Activated CD4-positive, alpha-beta T cell treated with anti-CD3 and anti-CD28 coated beads, Interleukin-2, amount 10 ng/mL, durations not matched to agents 7 days and 5 days (primary cell): ENCODE data around the gene LAMA3. TPM values are rescaled to one million over a fixed set of nuclear protein-coding genes. Genes with fewer than 3 reads are reported as not detected.

Experiments used
- CTCF ChIA-PET: fragments of 350-600 bp; sonication (Branson Sonifier 250); formaldehyde crosslinking; loops from one replicate; lab custom pipeline; 2021; ENCODE audit warnings: antibody characterized with exemption; lab: Charles Lee
- POLR2A ChIA-PET: fragments of 350-600 bp; sonication (Branson Sonifier 250); formaldehyde crosslinking; loops from one replicate; lab custom pipeline; 2021; ENCODE audit warnings: antibody characterized with exemption; lab: Charles Lee
- DNase-seq: peaks from one replicate; pipeline ENCODE4 v3.0.0-alpha.2; 2020
- H3K27ac Mint-ChIP-seq: one replicate; pipeline ENCODE4 v1.8.0; 2021; ENCODE audit warnings: mild to moderate bottlenecking, moderate library complexity, mixed read lengths
- H3K27me3 Mint-ChIP-seq: one replicate; pipeline ENCODE4 v1.8.0; 2021; ENCODE audit warnings: mixed read lengths
- H3K36me3 Mint-ChIP-seq: one replicate; pipeline ENCODE4 v1.8.0; 2021; ENCODE audit warnings: low read depth, mixed read lengths
- H3K4me1 Mint-ChIP-seq: one replicate; pipeline ENCODE4 v1.8.0; 2021; ENCODE audit warnings: mixed read lengths
- H3K4me3 Mint-ChIP-seq: one replicate; pipeline ENCODE4 v1.8.0; 2021; ENCODE audit warnings: mild to moderate bottlenecking, moderate library complexity, mixed read lengths
- H3K9me3 Mint-ChIP-seq: one replicate; pipeline ENCODE4 v1.8.0; 2021; ENCODE audit warnings: mixed read lengths
- total RNA-seq, 2 experiments: library from RNA; stranded (reverse); gene quantifications; one replicate each; pipeline ENCODE4 v1.2.3, GENCODE V29; 2021

The LAMA3 gene
- total RNA-seq, 2 experiments from 2014 or later: 0.20 to 0.54 TPM

DNA sequence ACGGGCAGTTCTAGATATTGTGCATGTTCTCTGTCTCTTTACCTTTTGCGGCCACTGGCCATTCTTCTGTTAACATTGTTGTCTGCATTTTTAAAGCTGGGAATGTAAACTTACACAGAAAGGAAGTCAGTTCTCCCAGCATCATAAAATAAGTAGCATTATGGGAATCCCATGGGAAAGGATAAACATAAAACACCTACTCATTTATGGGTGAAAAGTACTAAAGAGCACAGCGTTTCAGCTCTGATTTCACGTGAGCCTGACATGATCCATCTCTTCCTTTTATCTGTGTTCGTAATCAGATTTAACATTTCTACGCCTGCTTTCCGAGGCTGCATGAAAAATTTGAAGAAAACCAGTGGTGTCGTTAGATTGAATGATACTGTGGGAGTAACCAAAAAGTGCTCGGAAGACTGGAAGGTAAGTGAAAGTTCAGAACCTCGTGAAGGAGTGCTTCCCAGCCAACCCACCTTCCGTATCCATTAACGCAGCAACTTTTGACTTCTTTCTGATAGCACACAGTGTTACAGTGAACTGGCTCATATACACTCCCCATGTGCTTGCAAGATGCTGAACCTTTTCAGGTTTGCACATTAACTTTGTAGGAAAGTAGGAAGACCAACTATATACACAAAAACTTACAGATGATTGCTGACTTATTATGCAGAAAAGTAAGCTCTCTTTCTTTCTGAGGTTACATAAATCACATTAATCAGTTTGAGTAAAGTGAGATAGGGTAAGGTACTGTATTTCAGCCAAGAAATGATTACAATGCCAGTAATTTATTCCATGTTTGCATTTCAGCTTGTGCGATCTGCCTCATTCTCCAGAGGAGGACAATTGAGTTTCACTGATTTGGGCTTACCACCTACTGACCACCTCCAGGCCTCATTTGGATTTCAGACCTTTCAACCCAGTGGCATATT, 238.8 kb downstream of the LAMA3 start:
- POLR2A ChIA-PET: interaction anchor here (0.6 kb wide), 1 partner anchor 22 kb away, joined by 3 read pairs; no protein-coding TSS in a partner anchor
- Mint-ChIP-seq H3K4me3 (no peak overlapping the region), H3K9me3 (no peaks in the 10 kb centered on the region), H3K27me3 (peaks cover 2% of the 10 kb centered on the region), H3K27ac (peak overlapping the region; percentile 94), H3K36me3 (peaks cover 5% of the 10 kb centered on the region), H3K4me1 (peaks cover 46% of the 10 kb centered on the region)
- CTCF ChIA-PET: interaction anchor here (1.3 to 3.3 kb wide), 3 partner anchors 9 to 18 kb away, joined by 3 to 15 read pairs (median 4); no protein-coding TSS in a partner anchor
- DNase-seq: no peak

DNA sequence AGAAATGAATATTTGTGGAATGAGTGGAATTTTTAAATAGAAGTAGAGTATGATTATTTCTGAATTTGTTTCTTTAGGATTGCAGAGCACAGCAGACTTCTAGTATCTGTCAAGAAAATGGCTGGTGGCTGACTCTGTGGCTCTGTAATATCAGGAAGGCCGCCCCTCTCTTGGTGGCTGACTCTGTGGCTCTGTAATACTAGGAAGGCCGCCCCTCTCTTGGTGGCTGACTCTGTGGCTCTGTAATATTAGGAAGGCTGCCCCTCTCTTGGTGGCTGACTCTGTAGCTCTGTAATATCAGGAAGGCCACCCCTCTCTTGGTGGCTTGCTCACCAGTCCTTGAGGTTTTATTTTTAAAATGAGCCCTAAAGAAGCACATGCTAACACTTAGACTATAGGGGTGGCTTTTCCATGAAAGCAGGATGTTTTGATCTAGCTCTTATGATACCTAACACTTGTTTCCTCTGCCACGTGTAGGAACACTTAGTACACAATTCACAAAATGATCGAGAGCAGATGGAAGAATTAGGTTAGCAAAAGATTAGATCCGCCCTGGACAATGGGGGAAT, 240.2 kb downstream of the LAMA3 start:
- H3K36me3 Mint-ChIP-seq: peaks cover 4% of the 10 kb centered on the region
- H3K27ac Mint-ChIP-seq: peak overlapping the region; percentile 94
- DNase-seq: peak; percentile 33
- H3K9me3 Mint-ChIP-seq: no peaks in the 10 kb centered on the region
- H3K27me3 Mint-ChIP-seq: peaks cover 2% of the 10 kb centered on the region
- ChIA-PET CTCF (interaction anchor here (1.3 to 3.3 kb wide), 2 partner anchors 10 to 19 kb away, joined by 3 to 15 read pairs; no protein-coding TSS in a partner anchor), POLR2A (interaction anchor here (0.8 kb wide), 1 partner anchor 10 kb away, joined by 4 read pairs; no protein-coding TSS in a partner anchor)
- H3K4me3 Mint-ChIP-seq: peak overlapping the region; percentile 36
- H3K4me1 Mint-ChIP-seq: peaks cover 53% of the 10 kb centered on the region

DNA sequence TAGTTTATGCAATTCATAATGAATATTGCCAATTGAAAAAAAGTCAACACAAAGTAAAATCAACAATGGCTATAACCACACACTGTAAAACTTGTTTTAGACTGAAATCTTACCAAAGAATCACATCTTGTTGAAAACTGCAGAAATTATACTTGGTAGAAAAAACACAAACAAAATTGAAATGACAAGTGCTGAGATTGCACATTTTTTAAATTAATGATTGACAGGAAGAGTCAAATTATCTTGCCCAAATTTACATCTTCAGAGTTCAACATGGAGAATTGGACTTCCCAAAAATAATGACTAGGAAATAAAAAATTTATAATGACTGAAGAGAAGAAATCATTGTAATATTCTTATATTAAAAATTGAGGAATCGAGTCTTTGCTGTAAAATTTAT, 240.7 kb downstream of the LAMA3 start:
- Mint-ChIP-seq H3K27ac (peak overlapping the region; percentile 94), H3K4me3 (no peak overlapping the region), H3K4me1 (peaks cover 58% of the 10 kb centered on the region), H3K9me3 (no peaks in the 10 kb centered on the region), H3K36me3 (peaks cover 4% of the 10 kb centered on the region), H3K27me3 (peaks cover 2% of the 10 kb centered on the region)
- no peak for DNase-seq
- ChIA-PET POLR2A (interaction anchor here (0.8 kb wide), 1 partner anchor 11 kb away, joined by 4 read pairs; no protein-coding TSS in a partner anchor), CTCF (interaction anchor here (3.3 kb wide), 1 partner anchor 11 kb away, joined by 15 read pairs; no protein-coding TSS in a partner anchor)

DNA sequence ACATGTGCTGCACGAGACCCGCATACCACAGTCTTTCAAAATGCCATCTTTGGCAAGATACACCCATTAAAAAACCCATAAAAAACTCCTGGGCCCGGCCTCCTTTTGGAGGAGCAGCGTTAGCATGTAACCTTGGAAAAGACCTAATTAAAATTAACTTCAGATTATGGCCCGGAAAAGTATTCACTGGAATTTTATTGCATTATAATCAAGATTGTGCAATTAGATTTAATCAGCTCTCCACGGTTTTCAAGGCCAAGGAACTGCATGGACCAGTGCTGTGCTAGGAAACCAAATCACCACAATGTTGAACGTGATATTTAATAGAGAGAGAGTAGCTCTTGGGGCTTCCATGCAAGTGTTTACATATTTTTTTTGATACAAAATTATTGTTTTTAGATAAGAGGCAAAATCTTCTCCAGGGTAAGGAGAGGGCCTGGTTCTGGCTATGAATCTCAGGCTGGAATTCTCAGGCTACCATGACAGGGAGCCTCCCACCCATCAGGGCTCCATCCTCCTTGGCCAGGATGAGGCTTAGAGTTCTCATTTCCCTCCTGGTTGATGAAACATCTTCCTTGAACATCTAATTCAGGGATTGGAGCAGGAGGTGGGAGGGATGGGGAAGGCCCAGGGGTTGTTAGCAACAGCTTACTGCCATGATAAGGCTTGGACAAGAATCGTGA, 243.3 kb downstream of the LAMA3 start:
- Mint-ChIP-seq H3K9me3 (no peaks in the 10 kb centered on the region), H3K27me3 (no peaks in the 10 kb centered on the region), H3K36me3 (peaks cover 4% of the 10 kb centered on the region), H3K4me3 (no peak overlapping the region), H3K4me1 (peaks cover 76% of the 10 kb centered on the region), H3K27ac (no peak overlapping the region)
- POLR2A ChIA-PET: no interaction called here
- CTCF ChIA-PET: interaction anchor here (0.9 to 1.0 kb wide), 2 partner anchors 10 to 13 kb away, joined by 3 read pairs; no protein-coding TSS in a partner anchor
- no peak for DNase-seq

DNA sequence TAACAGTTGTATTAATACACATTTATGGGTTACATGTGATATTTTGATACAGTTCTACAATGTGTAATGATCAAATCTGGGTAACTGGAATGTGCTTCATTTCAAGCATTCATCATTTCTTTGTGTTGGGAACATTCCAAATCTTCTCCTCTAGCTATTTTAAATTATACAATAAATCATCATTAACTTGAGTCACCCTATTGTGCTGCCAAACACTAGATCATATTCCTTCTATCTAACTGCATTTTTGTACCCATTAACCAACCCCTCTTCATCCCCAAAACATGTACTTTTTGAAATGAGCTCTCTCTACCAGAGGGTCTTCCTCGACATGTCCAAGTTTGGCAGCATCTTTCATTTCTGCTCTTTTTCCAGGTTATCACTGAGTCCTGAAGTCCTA, 244.2 kb downstream of the LAMA3 start:
- ChIA-PET CTCF (interaction anchor here (0.9 to 1.1 kb wide), 2 partner anchors 10 to 11 kb away, joined by 3 to 4 read pairs; no protein-coding TSS in a partner anchor), POLR2A (no interaction called here)
- Mint-ChIP-seq H3K4me1 (peaks cover 78% of the 10 kb centered on the region), H3K27ac (no peak overlapping the region), H3K4me3 (no peak overlapping the region), H3K27me3 (no peaks in the 10 kb centered on the region), H3K9me3 (no peaks in the 10 kb centered on the region), H3K36me3 (peaks cover 6% of the 10 kb centered on the region)
- DNase-seq: no peak

DNA sequence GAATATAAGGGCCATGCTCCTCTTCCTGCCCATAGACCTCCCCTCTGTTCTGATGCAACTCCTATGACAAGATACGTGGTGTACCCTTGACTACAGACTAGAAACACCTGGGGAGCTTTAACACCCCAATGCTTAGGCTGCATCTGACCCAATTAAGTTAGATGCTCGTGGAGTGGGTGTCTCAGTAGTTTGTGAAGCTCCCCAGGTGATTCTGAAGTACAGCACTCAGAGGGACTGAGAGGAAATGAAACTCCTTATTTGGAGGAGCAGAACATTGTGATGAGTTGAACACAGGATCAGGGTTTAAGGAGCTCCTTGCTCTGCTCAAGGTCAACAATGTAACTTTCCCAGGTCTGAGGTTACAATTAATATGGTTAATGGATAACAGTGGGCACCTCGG, 245.0 kb downstream of the LAMA3 start:
- Mint-ChIP-seq H3K4me3 (no peak overlapping the region), H3K9me3 (no peaks in the 10 kb centered on the region), H3K27me3 (no peaks in the 10 kb centered on the region), H3K4me1 (peaks cover 78% of the 10 kb centered on the region), H3K27ac (peak overlapping the region; percentile 66), H3K36me3 (peaks cover 8% of the 10 kb centered on the region)
- ChIA-PET CTCF (interaction anchor here (0.8 to 1.1 kb wide), 4 partner anchors 9 to 71 kb away, joined by 3 to 4 read pairs (median 3); no protein-coding TSS in a partner anchor), POLR2A (no interaction called here)
- DNase-seq: no peak

DNA sequence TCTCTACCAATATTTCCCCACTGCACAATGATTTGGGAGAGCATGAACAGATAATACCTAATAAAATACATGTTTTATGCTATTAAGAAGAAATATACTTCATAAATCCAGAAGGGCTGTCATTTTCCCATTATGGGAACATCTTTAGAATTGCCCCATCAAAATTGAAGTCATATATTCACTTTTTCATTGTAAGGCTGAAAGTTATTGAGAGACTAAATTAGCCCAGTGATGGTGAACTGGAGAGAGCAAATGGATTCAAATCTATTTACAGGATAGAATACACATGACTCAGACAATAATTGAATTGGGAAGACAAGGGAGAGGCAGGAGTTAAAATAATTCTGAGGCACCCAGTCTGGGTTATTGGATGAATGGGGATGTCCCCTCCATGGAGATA, 245.6 kb downstream of the LAMA3 start:
- ChIA-PET POLR2A (no interaction called here), CTCF (interaction anchor here (0.9 to 1.0 kb wide), 2 partner anchors 16 to 47 kb away, joined by 3 read pairs; no protein-coding TSS in a partner anchor)
- Mint-ChIP-seq H3K9me3 (no peaks in the 10 kb centered on the region), H3K4me3 (no peak overlapping the region), H3K4me1 (peaks cover 76% of the 10 kb centered on the region), H3K27ac (peak overlapping the region; percentile 67), H3K36me3 (peaks cover 8% of the 10 kb centered on the region), H3K27me3 (no peaks in the 10 kb centered on the region)
- DNase-seq: no peak

DNA sequence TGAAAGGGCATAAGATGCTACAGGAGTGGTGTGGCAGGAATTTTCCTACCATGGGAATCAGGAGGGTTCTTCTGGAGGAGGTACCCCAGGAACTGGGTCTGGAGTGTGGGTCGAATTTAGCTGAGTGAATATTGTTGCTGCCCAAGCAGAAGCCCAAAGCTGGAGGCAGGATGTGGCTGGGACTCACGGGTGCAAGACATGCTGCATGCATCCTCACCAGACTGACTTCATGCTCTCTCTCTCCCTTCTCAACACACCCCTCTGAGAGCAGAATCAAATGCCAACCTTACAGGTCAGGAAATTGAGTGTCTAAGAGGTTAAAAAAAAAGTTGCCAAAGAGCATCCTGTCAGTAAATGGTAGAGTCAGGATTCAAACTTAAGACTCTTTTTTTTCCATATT, 246.6 kb downstream of the LAMA3 start:
- peak overlapping the region; percentile 19 for H3K4me3 Mint-ChIP-seq
- peaks cover 8% of the 10 kb centered on the region for H3K36me3 Mint-ChIP-seq
- H3K27me3 Mint-ChIP-seq: no peaks in the 10 kb centered on the region
- DNase-seq: peak; percentile 70
- peak overlapping the region; percentile 67 for H3K27ac Mint-ChIP-seq
- H3K9me3 Mint-ChIP-seq: no peaks in the 10 kb centered on the region
- POLR2A ChIA-PET: no interaction called here
- CTCF ChIA-PET: interaction anchor here (0.6 to 2.0 kb wide), 2 partner anchors 17 to 453 kb away, joined by 4 to 5 read pairs; no protein-coding TSS in a partner anchor
- peaks cover 73% of the 10 kb centered on the region for H3K4me1 Mint-ChIP-seq

DNA sequence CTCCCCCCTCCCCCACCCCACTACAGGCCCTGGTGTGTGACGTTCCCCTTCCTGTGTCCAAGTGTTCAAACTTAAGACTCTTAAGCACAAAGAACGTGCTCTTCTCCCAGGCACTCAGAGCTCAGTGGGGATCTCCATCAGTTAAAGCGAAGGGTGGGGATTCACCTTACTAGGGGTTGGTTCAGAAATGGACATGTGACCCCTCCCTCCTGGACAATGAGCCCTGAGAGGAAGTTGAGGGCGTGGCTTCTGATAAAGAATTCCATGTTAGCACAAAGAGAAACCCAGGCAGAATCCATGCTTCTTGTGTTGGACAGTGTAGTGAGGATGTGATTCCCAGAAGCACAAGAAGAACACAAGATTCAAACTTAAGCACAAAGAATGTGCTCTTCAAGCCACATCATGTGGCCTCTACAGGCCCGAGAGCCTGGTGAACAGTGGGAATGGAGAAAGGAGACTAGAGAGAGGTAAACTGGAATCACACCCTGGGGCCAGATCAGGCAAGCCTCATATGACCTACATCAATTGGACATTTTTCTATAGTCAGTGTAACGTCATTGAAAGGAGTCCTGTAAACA, 247.2 kb downstream of the LAMA3 start:
- ChIA-PET POLR2A (no interaction called here), CTCF (interaction anchor here (2.0 kb wide), 1 partner anchor 18 kb away, joined by 4 read pairs; no protein-coding TSS in a partner anchor)
- H3K27ac Mint-ChIP-seq: peak overlapping the region; percentile 31
- no peak overlapping the region for H3K4me3 Mint-ChIP-seq
- peaks cover 70% of the 10 kb centered on the region for H3K4me1 Mint-ChIP-seq
- H3K27me3 Mint-ChIP-seq: no peaks in the 10 kb centered on the region
- no peak for DNase-seq
- H3K9me3 Mint-ChIP-seq: no peaks in the 10 kb centered on the region
- peaks cover 8% of the 10 kb centered on the region for H3K36me3 Mint-ChIP-seq

DNA sequence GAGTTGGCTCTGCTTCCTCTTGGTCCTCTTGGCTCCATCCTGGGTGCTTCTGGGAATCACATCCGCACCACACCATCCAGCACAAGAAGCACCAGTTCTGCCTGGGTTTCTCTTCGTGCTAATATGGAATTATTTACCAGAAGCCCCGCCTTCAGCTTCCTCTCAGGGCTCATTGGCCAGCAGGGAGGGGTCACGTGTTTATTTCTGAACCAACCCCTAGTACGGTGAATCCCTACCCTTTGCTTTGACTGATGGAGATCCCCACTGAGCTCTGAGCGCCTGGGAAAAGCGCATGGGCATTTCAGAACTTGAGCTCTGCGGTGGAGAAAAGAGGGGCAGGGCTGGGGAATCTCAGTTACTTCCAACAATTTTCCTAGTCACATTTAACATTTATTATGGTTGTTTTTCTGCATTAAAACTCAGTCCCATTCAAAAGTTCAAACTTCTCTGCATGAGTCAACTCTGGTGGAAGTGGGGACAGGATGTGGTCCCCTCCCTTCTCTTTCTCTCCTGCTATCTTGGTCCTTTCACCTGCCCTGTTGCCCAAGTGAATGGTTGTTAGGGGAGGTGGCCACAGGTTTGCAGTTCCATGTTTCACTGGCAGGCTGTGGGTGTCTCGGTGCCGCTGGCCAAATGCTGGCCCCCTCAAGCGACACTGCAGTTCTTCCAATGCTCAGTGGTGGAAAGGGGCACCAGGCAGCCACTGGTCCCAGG, 248.9 kb downstream of the LAMA3 start:
- POLR2A ChIA-PET: no interaction called here
- H3K9me3 Mint-ChIP-seq: no peaks in the 10 kb centered on the region
- H3K27ac Mint-ChIP-seq: peak overlapping the region; percentile 87
- H3K36me3 Mint-ChIP-seq: peaks cover 8% of the 10 kb centered on the region
- CTCF ChIA-PET: interaction anchor here (1.0 to 1.1 kb wide), 2 partner anchors 15 to 32 kb away, joined by 3 read pairs; no protein-coding TSS in a partner anchor
- H3K27me3 Mint-ChIP-seq: peaks cover 3% of the 10 kb centered on the region
- peak; percentile 46 for DNase-seq
- H3K4me3 Mint-ChIP-seq: peak overlapping the region; percentile 29
- peaks cover 79% of the 10 kb centered on the region for H3K4me1 Mint-ChIP-seq

DNA sequence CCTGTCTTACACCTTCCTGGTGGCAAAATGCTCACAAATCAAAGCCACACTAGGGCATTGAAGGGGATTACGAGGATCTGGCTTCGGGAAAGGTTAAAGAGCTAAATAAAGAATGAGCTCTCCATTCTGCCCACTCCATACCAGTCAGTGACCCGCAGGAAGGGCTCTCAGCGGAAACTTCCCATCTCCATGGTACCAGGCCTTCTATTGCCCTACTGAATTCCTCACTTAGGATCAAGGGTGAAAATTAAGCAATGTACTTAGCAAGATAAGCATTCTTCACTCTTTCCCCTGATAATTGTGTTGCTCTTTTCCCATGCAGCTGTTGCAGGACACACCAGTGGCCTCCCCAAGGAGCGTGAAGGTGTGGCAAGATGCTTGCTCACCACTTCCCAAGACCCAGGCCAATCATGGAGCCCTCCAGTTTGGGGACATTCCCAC, 249.7 kb downstream of the LAMA3 start:
- Mint-ChIP-seq H3K27ac (peak overlapping the region; percentile 87), H3K27me3 (peaks cover 3% of the 10 kb centered on the region), H3K4me1 (peaks cover 81% of the 10 kb centered on the region), H3K36me3 (peaks cover 8% of the 10 kb centered on the region), H3K4me3 (no peak overlapping the region), H3K9me3 (no peaks in the 10 kb centered on the region)
- CTCF ChIA-PET: interaction anchor here (0.5 to 1.2 kb wide), 4 partner anchors 11 to 169 kb away, joined by 3 to 5 read pairs (median 4); no protein-coding TSS in a partner anchor
- POLR2A ChIA-PET: no interaction called here
- no peak for DNase-seq
